ENCODE measurements around the gene TMEM132C. TPM values are rescaled to one million over a fixed set of nuclear protein-coding genes. Genes with fewer than 3 reads are reported as not detected.

Gene TMEM132C
- total and polyA plus RNA-seq, 12 donors = 0.79 to 2.9 (median 1.7) TPM

GRCh38 chr12:128365032-128365431 is 98.1 kb downstream of the TMEM132C start:
- H3K4me1 ChIP-seq = peaks cover 0 to 9% (median 0%) of the 10 kb centered on the region in 9 donors
- no peak for DNase-seq
- no peak for TF ChIP-seq CTCF (IDR thresholded peaks at IDR 0.05)
- intact Hi-C loops (cut with DNase I) = no loop called here
- peak in 1 of 8 donors; percentile 18 for ATAC-seq
- H3K9me3 ChIP-seq = no peaks in the 10 kb centered on the region
- no peak overlapping the region for H3K27ac ChIP-seq
- WGBS, 2 donors = 46 to 47% methylated on average over 6 of the region's 6 CpGs
- peak overlapping the region in 6 of 10 donors; percentile 7 to 51 (median 48) for H3K4me3 ChIP-seq
- peaks cover 0 to 71% (median 36%) of the 10 kb centered on the region in 7 donors for H3K27me3 ChIP-seq
- no peaks in the 10 kb centered on the region for H3K36me3 ChIP-seq

- Histone ChIP-seq H3K4me3 (peak overlapping the region in 9 of 10 donors; percentile 7 to 51 (median 44)), H3K27ac (no peak overlapping the region), H3K27me3 (peaks cover 0 to 70% (median 36%) of the 10 kb centered on the region in 7 donors), H3K9me3 (no peaks in the 10 kb centered on the region), H3K4me1 (peaks cover 0 to 9% (median 0%) of the 10 kb centered on the region in 9 donors), H3K36me3 (no peaks in the 10 kb centered on the region)
- no peak for TF ChIP-seq CTCF (IDR thresholded peaks at IDR 0.05)
- intact Hi-C loops (cut with DNase I) = no loop called here
- DNase-seq (no peak), ATAC-seq (peak in 6 of 8 donors; percentile 42 to 71 (median 59))
- 1 to 3% methylated on average over 26 of the region's 26 CpGs for WGBS, 2 donors
Measured at GRCh38 chr12:128365651-128366231, 98.8 kb downstream of the TMEM132C start.

GRCh38 chr12:128367961-128368360 is 101.0 kb downstream of the TMEM132C start:
- 78 to 83% methylated on average over 7 of the region's 7 CpGs for WGBS, 2 donors

GRCh38 chr12:128381541-128381940 is 114.6 kb downstream of the TMEM132C start:
- Histone ChIP-seq H3K4me1 (no peaks in the 10 kb centered on the region), H3K4me3 (peak overlapping the region in 1 of 10 donors; percentile 20), H3K27ac (no peak overlapping the region), H3K36me3 (no peaks in the 10 kb centered on the region), H3K27me3 (peaks cover 0 to 54% (median 26%) of the 10 kb centered on the region in 7 donors), H3K9me3 (no peaks in the 10 kb centered on the region)
- DNase-seq (no peak), ATAC-seq (peak in 1 of 8 donors; percentile 35)
- intact Hi-C loops (cut with DNase I) = loop anchor here in 3 of 10 donors (5.0 to 10.0 kb wide), 3 partner anchors 117 to 127 kb away; partner anchors contain the start of gene TMEM132C (in 1 of the 3)
- 10 to 18% methylated on average over 12 of the region's 12 CpGs for WGBS, 2 donors
- no peak for TF ChIP-seq CTCF (IDR thresholded peaks at IDR 0.05)

More at GRCh38 chr12:128367961-128368360, 101.0 kb downstream of the TMEM132C start:
- ATAC-seq (no peak), DNase-seq (no peak)
- peaks cover 0 to 60% (median 36%) of the 10 kb centered on the region in 7 donors for H3K27me3 ChIP-seq
- H3K4me1 ChIP-seq = peaks cover 0 to 9% (median 0%) of the 10 kb centered on the region in 9 donors
- intact Hi-C loops (cut with DNase I) = no loop called here
- no peaks in the 10 kb centered on the region for H3K9me3 ChIP-seq
- H3K4me3 ChIP-seq = no peak overlapping the region
- H3K27ac ChIP-seq = no peak overlapping the region
- TF ChIP-seq CTCF (IDR thresholded peaks at IDR 0.05) = no peak
- no peaks in the 10 kb centered on the region for H3K36me3 ChIP-seq

All from heart right ventricle (tissue), 16 donors.